GM19467 (cell line): Measurements from ENCODE around the gene ZNF462.

Source experiments
- ATAC-seq: cut with Tn5 transposase; IDR thresholded peaks from one replicate; pipeline ENCODE4 v1.9.1; 2021; ENCODE audit warnings: mild to moderate bottlenecking, moderate library complexity; ENCODE audit not compliant: unreplicated experiment

Gene ZNF462

DNA sequence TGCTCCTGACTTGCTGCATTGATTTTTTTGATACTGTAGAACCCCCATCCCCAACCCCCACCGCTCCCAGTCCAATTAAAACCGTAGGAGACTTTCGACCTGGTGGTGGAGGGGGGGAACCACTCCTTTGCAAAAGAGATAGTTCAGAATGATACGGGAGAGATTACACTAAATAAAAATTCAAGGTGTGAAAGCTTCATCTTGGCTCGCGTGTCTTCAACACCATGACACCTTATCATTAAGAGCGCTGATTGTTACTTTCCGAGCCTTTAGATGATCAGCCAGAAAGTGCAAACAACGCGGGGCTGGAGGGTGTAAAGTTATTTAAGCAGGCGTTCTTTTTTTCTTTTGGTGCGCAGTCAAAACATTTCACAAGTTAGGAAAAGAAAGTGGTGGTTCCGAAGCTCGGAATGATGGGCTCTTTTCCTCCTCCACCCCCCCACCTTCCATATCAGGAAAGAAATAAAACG is 1.3 kb upstream of the ZNF462 start:
- no peak for ATAC-seq

DNA sequence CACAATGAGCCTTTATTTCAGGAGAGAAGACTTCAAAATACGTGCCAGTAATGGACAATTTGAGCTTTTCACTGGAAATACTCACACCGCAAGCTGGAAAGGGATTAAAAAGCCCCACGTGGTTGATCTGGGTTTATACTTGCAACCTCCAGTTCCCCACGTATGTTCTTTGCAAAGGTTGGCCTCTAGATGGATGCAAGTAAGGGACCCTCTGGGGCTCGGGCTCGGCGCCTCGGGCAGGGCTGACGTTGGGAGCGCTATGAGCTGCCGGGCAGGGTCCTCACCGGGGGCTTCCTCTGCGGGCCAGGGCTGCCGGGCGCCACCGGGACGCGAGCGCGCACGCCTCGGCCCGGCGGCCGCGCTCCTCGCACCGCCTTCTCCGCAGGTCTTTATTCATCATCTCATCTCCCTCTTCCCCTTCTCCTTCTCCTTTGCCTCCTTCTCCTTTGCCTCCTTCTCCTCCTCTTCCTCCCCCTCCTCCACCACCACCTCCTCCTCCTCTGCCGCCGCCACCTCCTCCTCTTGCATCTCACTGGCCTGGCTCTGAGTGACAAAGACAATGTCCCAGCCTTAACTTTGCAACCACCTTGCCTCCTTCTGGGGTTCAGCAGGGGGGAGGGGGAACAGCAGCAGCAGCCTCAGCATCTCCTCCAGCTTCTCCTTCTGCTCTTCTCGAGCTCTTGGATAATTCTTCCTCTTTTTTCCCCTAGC is 701 bp upstream of the ZNF462 start:
- no peak for ATAC-seq

DNA sequence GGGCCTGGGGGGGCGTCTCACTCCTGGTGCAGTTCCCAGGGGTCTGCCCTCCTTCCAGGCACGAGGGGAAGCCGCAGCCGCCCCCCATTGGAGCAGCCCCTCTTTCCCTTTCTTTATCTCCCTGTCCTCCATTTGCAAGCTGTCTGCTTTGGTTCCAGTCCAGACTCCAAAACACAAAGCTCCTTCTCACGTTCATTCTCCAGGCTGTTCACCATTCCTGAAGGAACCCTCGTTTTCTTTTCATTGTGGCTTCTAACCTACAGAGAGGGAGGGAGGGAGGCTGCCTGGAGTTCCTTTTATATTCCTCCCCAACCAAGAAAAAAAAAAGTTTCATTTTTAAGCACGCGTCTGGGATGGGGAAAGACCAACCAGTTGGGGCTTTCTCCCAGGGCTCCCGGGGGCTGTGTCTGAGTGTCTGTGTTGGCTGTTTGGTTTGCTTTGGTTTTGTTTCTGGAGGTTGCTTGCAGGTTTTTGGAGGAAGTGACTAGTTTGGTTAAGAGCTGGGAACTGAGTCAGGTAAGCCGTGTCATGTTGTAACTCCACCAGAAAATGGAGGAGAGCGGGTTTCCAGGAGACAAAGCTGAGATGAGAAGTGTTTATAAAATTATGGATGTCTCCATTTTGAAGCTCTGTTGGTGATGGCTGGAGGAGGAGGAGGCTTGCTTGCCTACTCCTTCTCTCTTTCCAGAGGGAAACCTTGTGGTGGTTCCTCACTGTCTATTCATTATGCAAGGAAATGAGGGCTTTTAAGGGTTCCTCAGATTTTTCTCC is 1.6 kb downstream of the ZNF462 start:
- no peak for ATAC-seq

DNA sequence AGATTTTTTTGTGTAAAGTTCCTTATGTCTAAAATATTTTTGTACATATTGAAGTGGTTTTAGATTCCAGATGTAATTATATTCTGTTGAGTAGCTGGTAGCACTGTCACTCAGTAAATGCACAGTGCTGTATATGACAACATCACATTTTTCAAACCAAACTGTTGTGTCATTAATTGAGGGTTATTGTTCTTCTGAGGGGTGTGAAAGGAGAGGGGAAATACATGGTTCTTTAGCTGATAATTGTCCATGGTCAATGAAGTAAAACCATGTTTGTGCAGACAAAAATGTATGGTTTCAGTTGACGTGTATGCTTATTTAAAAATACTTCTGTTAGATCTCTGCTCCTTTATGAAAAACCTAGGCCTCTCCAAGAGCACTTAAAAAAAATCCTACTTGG is 3.3 kb downstream of the ZNF462 start:
- ATAC-seq: no peak

DNA sequence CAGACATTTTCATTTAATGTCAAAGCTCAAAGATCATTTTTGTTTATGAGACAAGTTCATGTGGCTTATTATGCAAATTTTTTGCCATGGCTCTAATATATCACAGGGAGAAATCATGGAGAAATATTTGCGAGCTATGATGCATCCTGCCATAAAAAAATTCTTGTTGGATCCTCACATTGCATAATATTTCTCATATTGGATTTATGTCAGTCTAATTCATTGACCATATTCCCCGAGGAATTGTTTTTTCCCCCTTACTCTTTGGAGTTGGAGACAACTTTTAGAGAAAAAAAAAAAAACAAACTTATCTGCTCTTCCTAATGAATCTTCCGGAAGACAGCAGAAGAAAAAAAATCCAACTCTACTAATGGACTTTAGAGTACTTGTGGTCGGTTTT is 4.3 kb downstream of the ZNF462 start:
- no peak for ATAC-seq

DNA sequence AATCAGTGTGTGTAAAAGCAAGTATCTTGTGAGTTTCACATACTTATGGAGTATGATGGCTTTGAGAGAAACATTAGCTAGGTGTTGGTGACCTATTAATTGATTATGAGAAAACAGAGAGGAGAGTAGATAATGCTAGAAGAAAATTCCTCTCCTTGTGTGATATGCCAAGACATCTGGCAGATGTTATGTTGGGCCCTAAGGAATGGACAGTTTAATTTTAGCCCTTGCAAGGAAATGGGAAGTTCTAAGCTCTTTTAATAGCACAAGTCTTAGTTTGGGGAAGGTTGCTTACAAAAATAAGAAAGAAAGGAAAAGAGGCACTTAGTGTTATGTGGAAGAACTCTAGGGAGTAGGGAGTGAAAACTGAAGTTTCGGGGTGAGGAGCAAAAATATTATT is 5.1 kb downstream of the ZNF462 start:
- ATAC-seq: no peak

DNA sequence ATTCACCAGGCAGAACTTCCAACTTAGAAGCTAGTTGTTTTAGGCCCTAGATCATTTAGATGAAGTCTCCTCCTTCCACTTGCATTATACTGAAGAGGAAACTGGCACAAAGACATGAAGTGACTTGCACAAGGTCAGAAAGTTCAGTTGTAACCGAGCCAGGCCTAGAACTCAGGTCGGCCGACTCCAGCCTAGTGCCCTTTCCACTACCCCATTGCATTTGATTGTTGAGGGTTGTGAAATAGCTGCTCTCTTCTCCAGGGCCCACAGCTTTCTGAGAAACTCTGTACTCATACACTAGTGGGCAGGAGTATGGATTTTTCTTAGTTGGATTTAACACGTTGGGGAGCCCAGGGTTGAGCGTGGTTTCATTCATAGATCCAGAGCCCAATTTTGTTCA is 5.6 kb downstream of the ZNF462 start:
- ATAC-seq: no peak

DNA sequence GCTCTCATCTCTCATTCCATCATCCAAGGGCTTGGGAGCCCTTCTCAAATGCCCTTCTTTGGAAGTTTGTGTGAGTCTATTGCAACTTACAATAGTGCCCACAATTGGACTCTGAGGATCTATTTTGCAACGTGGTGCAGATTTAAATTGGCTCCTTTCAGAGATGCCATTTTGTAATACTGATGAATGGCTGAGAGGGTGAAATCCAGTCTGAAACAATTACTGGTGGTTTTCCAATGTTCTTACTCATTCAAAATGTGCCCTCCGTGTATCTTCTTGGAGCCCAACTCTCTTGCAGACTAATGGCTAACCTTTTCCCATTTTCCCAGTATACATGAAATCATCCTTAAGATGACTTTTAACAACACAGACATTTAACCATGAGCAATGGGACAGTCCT is 6.1 kb downstream of the ZNF462 start:
- ATAC-seq: no peak

DNA sequence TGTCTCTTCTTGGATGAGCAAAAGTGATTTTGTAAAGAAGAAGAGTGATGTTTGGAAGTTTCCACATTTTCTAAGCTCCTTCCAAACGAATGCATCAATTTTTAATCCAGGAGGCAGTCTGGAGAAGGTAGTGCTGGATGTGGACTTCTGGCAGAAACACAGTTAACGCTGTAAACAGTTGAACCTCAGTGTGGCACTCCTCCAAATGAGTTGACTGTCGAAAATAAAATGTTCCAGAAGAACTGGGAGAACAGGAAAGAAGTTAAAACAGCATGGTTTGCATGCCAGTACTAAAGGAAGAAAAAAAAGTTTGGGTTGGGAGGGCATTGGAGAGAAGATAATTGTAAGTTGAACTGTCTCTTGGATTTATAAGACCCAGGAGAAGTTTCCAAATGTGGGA is 6.5 kb downstream of the ZNF462 start:
- no peak for ATAC-seq

DNA sequence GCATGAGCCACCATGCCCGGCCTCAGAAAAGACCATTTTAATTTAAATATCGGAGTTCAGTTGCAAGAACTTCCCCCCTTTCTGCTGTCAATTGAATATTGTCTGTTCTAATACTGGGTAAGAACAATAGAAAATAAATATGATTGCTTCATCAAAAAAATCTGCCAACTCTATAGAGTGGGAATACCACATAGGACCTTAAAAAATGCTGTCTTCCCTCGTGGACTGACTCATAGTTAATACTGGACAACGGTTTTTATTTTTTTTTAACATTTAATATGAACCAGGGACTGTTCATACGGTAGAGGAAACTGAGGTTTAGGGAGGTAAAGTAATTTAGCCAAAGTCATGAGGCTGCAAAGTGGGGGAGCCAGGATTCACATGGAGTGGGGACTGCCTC is 9.7 kb downstream of the ZNF462 start:
- no peak for ATAC-seq

DNA sequence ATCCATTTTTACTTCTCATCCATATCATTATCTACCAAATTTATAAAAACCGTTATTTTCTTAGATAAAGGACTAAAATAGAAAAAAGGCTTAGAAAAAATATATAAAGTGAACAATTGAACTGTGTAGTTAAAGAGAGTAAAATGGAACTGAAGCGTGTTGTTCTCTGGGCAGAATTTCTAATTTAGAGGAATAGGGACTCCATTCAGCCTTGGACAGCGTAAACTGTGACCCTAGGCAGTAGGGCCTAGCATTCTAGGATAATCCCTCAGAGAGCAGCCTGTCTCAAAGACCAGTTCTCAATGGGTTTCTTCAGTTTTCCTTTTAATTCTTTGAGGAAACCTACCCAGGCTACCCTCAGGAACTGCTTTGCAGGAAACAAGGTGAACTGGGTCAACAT is 11.1 kb downstream of the ZNF462 start:
- ATAC-seq: no peak

DNA sequence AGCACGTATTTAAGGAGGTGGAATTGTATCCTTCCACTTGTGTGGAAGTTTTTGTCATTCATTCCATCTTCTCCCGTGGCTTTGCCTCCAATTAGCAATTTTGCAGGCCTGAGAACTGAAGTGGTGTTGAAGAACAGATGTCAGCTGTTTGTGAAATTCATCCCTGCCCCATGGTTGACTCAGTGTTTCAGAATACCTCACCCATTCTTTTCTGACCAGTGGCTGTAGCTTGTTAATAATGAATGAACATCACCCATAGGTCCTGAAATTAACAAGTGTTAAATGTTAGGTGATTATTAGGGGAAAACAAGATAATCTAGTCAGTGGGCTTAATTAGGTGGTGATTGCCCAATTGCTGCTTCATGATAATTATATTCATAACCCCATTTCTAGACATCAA is 11.7 kb downstream of the ZNF462 start:
- no peak for ATAC-seq

DNA sequence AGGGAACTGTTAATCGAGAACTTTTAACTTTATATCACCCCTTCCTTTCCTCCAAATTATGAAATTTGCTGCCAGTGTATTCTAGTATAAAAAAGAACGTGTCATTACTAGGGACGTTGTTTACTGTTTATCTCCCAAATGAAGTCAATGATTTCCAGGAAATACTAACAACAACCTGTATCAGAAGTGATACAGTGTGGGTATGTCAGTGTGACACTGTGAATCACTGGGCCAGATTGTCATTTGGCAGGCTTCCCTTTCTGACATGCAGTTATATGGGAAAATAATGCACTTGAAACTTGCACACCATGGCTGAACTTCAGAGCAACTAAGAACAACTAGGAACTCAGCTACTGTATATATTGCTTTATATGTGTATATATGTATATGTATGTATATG is 12.6 kb downstream of the ZNF462 start:
- no peak for ATAC-seq

DNA sequence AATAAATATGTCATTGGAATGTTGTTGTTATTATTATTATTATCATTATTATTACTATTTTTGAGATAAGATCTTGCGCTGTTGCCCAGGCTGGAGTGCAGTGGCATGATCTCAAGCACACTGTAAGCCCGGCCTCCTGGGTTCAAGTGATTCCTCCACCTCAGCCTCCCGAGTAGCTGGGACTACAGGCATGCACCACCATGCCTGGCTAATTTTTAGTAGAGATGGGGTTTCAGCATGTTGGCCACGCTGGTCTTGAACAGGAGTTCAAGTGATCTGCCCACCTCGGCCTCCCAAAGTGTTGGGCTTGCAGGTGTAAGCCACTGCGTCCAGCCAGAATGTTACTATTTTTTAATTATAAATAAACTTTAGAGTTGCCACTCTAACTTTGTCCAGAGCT is 14.4 kb downstream of the ZNF462 start:
- no peak for ATAC-seq

DNA sequence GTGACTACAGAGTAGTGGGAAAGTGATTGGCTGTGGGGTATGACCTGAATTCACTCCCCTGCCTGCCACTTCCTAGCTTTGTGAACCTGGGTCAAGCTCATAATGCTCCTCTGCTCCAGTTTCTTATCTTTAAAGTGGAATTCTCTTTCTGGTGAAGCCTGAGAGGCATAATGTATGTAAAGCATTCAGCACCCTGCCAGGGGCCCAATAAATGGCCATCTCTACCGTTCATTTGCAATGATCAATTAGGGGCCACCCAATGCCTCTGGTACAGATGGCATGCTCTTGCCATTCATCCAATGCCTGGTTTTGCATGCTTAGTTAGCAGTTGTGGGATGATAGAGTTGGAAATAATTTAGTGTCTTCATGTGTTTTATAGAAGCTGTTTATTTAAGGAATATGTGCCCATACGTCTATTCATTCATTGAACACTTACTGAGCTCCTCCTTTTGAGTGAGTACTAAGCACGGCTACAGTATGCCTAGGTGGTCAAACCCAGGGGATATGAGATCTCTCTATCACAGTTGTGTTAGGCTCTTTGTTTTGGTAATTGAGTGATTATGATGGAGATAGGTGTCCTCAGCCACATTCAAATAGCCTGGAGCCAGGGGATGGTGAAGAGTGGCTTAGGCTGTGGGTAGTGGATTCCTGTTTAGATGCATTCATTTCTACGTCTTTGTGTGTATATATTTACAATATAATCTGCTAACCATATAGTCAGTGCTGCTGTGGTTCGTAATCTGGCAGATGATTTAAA is 15.3 kb downstream of the ZNF462 start:
- no peak for ATAC-seq

DNA sequence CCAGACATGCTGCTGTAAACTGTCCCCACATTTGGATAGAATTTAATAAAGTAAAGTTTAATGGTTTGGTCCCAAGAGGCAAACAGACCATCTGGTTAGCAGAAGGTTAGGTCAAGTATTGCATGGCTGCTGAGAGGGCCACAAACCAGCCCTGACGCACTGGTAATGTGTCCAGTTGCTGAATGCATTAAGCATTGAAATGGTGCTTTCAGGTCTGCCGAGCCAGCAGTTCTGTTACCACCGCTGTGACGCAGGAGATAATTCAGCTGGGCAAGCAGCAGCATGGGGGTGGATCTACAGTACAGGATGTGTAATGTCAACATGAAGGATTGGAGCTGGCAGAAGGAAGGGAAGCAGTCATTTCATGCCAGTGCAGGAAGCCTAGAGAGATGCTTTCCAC is 16.0 kb downstream of the ZNF462 start:
- ATAC-seq: no peak

DNA sequence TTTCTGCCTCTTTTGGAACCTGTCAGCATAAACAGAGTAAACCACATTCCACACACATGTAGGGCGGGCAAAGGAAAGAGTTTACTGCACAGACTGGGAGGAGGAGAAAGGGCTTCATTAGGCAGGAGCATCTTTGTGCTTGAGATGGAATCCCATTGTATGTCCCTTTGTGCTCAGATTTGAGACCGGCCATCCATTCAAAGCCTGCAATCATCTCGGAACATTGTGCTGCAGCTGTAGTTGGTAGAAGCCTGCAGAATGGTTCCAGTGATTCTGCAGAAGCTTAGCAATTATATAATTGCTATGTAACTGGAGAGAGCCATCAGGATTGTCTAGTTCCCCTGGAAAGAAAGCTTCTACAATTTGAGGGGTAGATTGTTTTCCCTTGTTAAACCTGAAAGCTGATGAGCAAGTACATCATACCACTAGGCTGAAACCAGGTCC is 16.5 kb downstream of the ZNF462 start:
- no peak for ATAC-seq

DNA sequence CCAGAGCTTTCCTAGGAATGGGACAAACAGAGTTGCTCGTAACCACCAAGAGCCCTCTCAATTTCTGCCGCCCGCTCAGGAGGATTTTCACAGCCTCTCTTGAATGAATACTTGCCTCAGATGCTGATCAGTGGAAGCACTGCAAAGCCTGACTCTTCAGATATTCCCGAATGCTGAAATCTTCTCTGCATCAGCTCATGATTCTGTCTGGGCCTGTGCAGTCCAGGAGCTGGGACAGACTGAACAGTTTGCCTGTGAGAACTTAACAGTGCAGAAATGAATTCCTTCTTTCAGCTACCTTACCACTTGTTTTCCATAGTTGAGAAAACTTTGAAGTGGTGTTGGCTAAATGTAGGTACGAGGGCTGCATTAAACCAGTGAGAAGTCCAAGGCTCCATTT is 17.1 kb downstream of the ZNF462 start:
- no peak for ATAC-seq

DNA sequence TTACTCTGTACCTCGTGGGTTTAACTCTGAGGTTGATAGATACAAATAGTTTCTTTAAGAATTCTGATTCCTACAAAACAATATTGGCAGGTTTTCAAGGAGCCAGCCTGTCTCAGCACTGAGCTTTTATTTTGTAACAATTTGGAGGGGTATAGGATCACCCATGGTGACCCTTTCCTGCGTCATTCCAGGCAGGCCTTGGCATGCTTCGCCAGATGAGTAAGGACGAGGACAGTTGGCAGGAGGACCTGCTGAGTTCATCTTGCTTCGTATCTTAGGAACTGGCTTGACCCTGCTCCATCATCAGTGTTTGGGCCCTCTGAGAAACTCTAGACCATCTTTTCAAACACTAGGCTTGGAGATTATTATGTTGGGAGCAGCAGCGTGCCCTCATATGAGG is 17.9 kb downstream of the ZNF462 start:
- no peak for ATAC-seq

DNA sequence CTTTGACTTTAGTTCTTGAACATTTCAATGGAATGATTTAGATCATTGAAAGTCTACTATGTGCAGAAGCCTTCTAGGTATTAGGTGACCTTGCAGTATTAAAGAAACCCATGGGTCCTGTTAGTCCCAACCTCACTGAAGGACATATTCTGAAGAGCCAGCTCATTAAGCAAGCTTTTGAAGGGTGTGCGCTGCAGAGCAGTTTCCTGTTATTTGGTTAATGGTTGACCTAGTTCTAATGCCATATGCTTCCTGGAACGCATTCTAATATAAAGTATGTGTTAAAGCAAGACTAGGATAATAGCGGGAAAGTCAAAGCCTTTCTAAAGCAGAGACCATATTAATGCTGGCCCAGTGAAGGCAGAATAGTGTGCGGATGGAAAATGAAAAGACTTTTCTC is 20.1 kb downstream of the ZNF462 start:
- no peak for ATAC-seq

DNA sequence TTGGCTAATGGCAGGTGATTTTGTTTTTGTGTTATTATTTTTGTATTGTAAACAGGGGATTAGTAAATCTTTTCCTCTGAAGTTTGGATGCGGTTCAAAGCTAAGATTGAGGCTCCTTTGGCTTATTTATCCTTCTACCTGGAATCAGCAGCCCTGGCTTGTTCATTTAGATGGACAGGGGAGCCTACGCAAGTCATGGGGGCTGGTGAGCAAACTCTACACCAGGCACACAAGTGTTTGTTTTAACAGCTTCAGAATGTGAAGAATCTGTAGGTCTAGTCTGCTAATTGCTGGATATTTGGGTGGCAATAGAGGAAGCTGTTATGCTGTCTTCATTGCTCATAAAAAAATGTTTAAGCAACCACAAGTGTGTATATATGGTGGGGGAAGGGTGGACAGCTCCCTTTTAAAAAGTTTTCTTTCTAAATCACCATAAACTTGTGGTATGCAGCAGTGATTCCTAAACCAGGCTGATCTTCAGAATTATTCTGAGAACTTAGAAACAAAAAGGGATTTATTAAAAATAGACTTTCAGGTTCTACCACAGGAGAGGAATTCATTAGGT is 20.7 kb downstream of the ZNF462 start:
- no peak for ATAC-seq
